Measurements from ENCODE around the gene SELENOP. TPM values are rescaled to one million over a fixed set of nuclear protein-coding genes. Genes with fewer than 3 reads are reported as not detected.

Gene SELENOP
- total and polyA plus RNA-seq, 2 of the 8 experiments (the other 6 are each of a cell fraction or from before 2014, with no cell fraction given), result 5.5 to 19.4 TPM

GRCh38 chr5:42828671-42829070 lies 17.0 kb upstream of the SELENOP start:
- H3K23me2 ChIP-seq (ENCODE audit: low read depth, low read length), result no peaks in the 10 kb centered on the region; the same call in 1 of the 2 replicates
- H2BK12ac ChIP-seq (ENCODE audit: low read depth, low read length), result no peak overlapping the region
- H4K20me1 ChIP-seq (replicated peaks in 1 of 2; ENCODE audit: control insufficient read depth in 1 of 2, insufficient read depth in 2 of 2, low read length in 2 of 2), result no peaks in the 10 kb centered on the region
- no peaks in the 10 kb centered on the region for H3K36me3 ChIP-seq (ENCODE audit: control insufficient read depth in 2 of 4, insufficient read depth in 4 of 4, low read length in 3 of 4)
- no peaks in the 10 kb centered on the region for H3K9me3 ChIP-seq (ENCODE audit: insufficient read depth in 2 of 2, low read depth in 1 of 2, low read length in 1 of 2)
- H3K9ac ChIP-seq (replicated peaks in 1 of 4; ENCODE audit: extremely low read depth in 1 of 4, low read depth in 3 of 4, low read length in 3 of 4), result no peak overlapping the region
- H4K5ac ChIP-seq (ENCODE audit: insufficient read length, low read depth, low read length), result no peak overlapping the region
- H3K27me3 ChIP-seq (replicated peaks in 1 of 4; ENCODE audit: control insufficient read depth in 3 of 4, extremely low read depth in 1 of 4, insufficient read depth in 3 of 4, low read length in 3 of 4), result no peaks in the 10 kb centered on the region
- ChIA-PET POLR2A (ENCODE audit: partially characterized antibody) (no interaction called here), CTCF (ENCODE audit: partially characterized antibody) (interaction anchor here (0.8 kb wide), 1 partner anchor 54 kb away, joined by 3 read pairs; no protein-coding TSS in a partner anchor)
- no peak overlapping the region for H3K18ac ChIP-seq (ENCODE audit: extremely low read depth, low read length)
- H4K91ac ChIP-seq (replicated peaks; ENCODE audit: insufficient read length, low read length), result no peak overlapping the region
- DNase-seq (ENCODE audit: low read depth in 1 of 2, low spot score in 2 of 2), result no peak
- no peaks in the 10 kb centered on the region for H3K79me1 ChIP-seq (ENCODE audit: low read depth, low read length)
- H2AFZ ChIP-seq (ENCODE audit: low read length), result no peak overlapping the region
- no peak overlapping the region for H3K4ac ChIP-seq (replicated peaks; ENCODE audit: insufficient read length, low read depth, low read length)
- no peaks in the 10 kb centered on the region for H3K4me1 ChIP-seq (replicated peaks in 1 of 4; ENCODE audit: control insufficient read depth in 3 of 4, insufficient read depth in 4 of 4, low read length in 3 of 4)
- no peak overlapping the region for H2BK5ac ChIP-seq (ENCODE audit: low read depth, low read length)
- WGBS, 2 experiments (ENCODE audit: extremely low coverage in 1 of 2, insufficient coverage in 1 of 2, insufficient read length in 1 of 2, insufficient replicate concordance in 2 of 2, low coverage in 1 of 2, low lambda C conversion rate in 2 of 2, missing lambda C conversion rate in 1 of 2), result 95% methylated on average over 2 of the region's 2 CpGs; no CpG with 5 or more reads in 1 of the 2 experiments
- H3K79me2 ChIP-seq (ENCODE audit: control insufficient read depth in 1 of 2, insufficient read depth in 2 of 2, low read length in 2 of 2), result no peaks in the 10 kb centered on the region
- no peak overlapping the region for H3K14ac ChIP-seq (ENCODE audit: insufficient read length)
- FAIRE-seq, result no peak
- no peak overlapping the region for H3K4me3 ChIP-seq (ENCODE audit: extremely low read depth in 1 of 4, insufficient read depth in 2 of 4, low read depth in 3 of 4, low read length in 4 of 4)
- no peak overlapping the region for H3K27ac ChIP-seq (ENCODE audit: low read depth, low read length)
- H2BK120ac ChIP-seq (replicated peaks; ENCODE audit: low read depth, low read length), result no peak overlapping the region
- no peak overlapping the region for H2BK15ac ChIP-seq (ENCODE audit: low read length)
- no peak overlapping the region for H3K4me2 ChIP-seq (ENCODE audit: insufficient read depth in 1 of 2, low read depth in 2 of 2, low read length in 2 of 2)
- no peak overlapping the region for H4K8ac ChIP-seq (ENCODE audit: extremely low read depth, insufficient read depth, low read length)
- no peak overlapping the region for H2BK20ac ChIP-seq (ENCODE audit: low read length)
- H3K56ac ChIP-seq (replicated peaks; ENCODE audit: insufficient read length, low read depth, low read length), result no peak overlapping the region
- no peak overlapping the region for H2AK5ac ChIP-seq (ENCODE audit: low read depth, low read length)
- no peak overlapping the region for H3K23ac ChIP-seq (ENCODE audit: insufficient read length)
- no peak for TF ChIP-seq CBX5 (IDR thresholded peaks at IDR 0.05; ENCODE audit: low read depth, low read length)
- TF ChIP-seq CEBPB (IDR thresholded peaks at IDR 0.05; ENCODE audit: low read depth, low read length), result no peak
- no peak for TF ChIP-seq CREB1 (IDR thresholded peaks at IDR 0.05)
- no peak for TF ChIP-seq ASH2L (IDR thresholded peaks at IDR 0.05; ENCODE audit: low read length)
- no peak for TF ChIP-seq CTBP2 (IDR thresholded peaks at IDR 0.05; ENCODE audit: borderline replicate concordance, insufficient read depth, insufficient read length, low read length)
- TF ChIP-seq MAX (IDR thresholded peaks at IDR 0.05), result no peak
- TF ChIP-seq EGR1 (IDR thresholded peaks at IDR 0.05; ENCODE audit: borderline replicate concordance, low read depth, low read length), result no peak
- no peak for TF ChIP-seq TCF12 (IDR thresholded peaks at IDR 0.05; ENCODE audit: low read depth, low read length)
- no peak for TF ChIP-seq GTF2F1 (IDR thresholded peaks at IDR 0.05; ENCODE audit: borderline replicate concordance, low read depth, low read length)
- TF ChIP-seq RXRA (IDR thresholded peaks at IDR 0.05; ENCODE audit: insufficient read depth, low read depth, low read length), result no peak
- no peak for TF ChIP-seq SIX5 (IDR thresholded peaks at IDR 0.05; ENCODE audit: low read depth, low read length)
- no peak for TF ChIP-seq E2F6 (IDR thresholded peaks at IDR 0.05)
- TF ChIP-seq BACH1 (IDR thresholded peaks at IDR 0.05; ENCODE audit: low read length), result no peak
- TF ChIP-seq FOSL1 (IDR thresholded peaks at IDR 0.05; ENCODE audit: insufficient read depth, low read depth, low read length), result no peak
